ENCODE measurements around the gene CACNA2D4.

- no peak for TF ChIP-seq CTCF (IDR thresholded peaks at IDR 0.05)
- TF ChIP-seq EP300 (IDR thresholded peaks at IDR 0.05) = no peak
Observed at GRCh38 chr12:1844223-1844622, 74.2 kb downstream of the CACNA2D4 start.
